OCI-LY3 (cell line): Measurements from ENCODE around the gene IL17RD.

Experiments
- EZH2phosphoT487 ChIP-seq: fragments of 200-600 bp; shearing (Covaris generic); IDR thresholded peaks from 2 replicates; pipeline ENCODE4 v1.6.1; 2018; ENCODE audit warnings: antibody characterized with exemption, mixed run types, low read depth
- TF ChIP-seq, protein P1 (sequence below): fragments of 200-600, 300-600 bp; sonication (generic); IDR thresholded peaks from 2 replicates; pipeline ENCODE4 v1.5.1; 2014; ENCODE audit warnings: antibody characterized with exemption, low read length, low read depth

DNA sequence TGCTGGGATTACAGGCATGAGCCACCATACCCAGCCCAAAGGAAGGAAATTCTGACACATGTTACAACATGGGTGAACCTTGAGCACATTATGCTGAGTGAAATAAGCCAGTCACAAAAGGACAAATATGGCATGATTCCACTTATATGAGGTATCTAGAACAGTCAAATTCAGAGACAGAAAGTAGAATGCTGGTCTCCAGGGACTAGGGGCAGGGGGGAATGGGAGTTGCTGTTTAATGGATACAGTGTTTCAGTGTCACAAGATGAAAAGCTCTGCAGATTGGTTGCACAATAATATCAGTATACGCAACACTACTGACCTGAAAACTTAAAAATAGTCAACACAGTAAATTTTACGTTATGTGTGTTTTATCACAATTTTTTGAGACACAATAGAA lies 100.6 kb downstream of the IL17RD start:
- TF ChIP-seq, protein P1, sequence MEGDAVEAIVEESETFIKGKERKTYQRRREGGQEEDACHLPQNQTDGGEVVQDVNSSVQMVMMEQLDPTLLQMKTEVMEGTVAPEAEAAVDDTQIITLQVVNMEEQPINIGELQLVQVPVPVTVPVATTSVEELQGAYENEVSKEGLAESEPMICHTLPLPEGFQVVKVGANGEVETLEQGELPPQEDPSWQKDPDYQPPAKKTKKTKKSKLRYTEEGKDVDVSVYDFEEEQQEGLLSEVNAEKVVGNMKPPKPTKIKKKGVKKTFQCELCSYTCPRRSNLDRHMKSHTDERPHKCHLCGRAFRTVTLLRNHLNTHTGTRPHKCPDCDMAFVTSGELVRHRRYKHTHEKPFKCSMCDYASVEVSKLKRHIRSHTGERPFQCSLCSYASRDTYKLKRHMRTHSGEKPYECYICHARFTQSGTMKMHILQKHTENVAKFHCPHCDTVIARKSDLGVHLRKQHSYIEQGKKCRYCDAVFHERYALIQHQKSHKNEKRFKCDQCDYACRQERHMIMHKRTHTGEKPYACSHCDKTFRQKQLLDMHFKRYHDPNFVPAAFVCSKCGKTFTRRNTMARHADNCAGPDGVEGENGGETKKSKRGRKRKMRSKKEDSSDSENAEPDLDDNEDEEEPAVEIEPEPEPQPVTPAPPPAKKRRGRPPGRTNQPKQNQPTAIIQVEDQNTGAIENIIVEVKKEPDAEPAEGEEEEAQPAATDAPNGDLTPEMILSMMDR: no peak
- no peak for TF ChIP-seq EZH2phosphoT487
